ENCODE results near the gene TIAM1.

The TIAM1 gene

GRCh38 chr21:31115249-31115648 lies 228.8 kb downstream of the TIAM1 start:
- H3K27ac ChIP-seq = no peak overlapping the region
- TF ChIP-seq CTCF (IDR thresholded peaks at IDR 0.05) (no peak), ZFX (IDR thresholded peaks at IDR 0.05; ENCODE audit: borderline replicate concordance) (no peak)

- H3K27ac ChIP-seq = no peak overlapping the region
These were observed 233.0 kb downstream of the TIAM1 start for GRCh38 chr21:31111093-31111492.

GRCh38 chr21:31110430-31110829 lies 233.6 kb downstream of the TIAM1 start:
- TF ChIP-seq CTCF (IDR thresholded peaks at IDR 0.05) = no peak
- TF ChIP-seq ZFX (IDR thresholded peaks at IDR 0.05; ENCODE audit: borderline replicate concordance) = no peak
- no peak overlapping the region for H3K27ac ChIP-seq

More at GRCh38 chr21:31111093-31111492, 233.0 kb downstream of the TIAM1 start:
- TF ChIP-seq ZFX (IDR thresholded peaks at IDR 0.05; ENCODE audit: borderline replicate concordance) = no peak
- TF ChIP-seq CTCF (IDR thresholded peaks at IDR 0.05) = no peak

GRCh38 chr21:31107871-31108270 lies 236.2 kb downstream of the TIAM1 start:
- no peak overlapping the region for H3K27ac ChIP-seq
- TF ChIP-seq ZFX (IDR thresholded peaks at IDR 0.05; ENCODE audit: borderline replicate concordance) (no peak), CTCF (IDR thresholded peaks at IDR 0.05) (no peak)

- H3K27ac ChIP-seq = no peak overlapping the region
- TF ChIP-seq CTCF (IDR thresholded peaks at IDR 0.05) (no peak), ZFX (IDR thresholded peaks at IDR 0.05; ENCODE audit: borderline replicate concordance) (no peak)
These were observed 236.8 kb downstream of the TIAM1 start for GRCh38 chr21:31107176-31107785.

GRCh38 chr21:31103571-31104265 lies 240.3 kb downstream of the TIAM1 start:
- H3K27ac ChIP-seq = no peak overlapping the region
- TF ChIP-seq ZFX (IDR thresholded peaks at IDR 0.05; ENCODE audit: borderline replicate concordance) (no peak), CTCF (IDR thresholded peaks at IDR 0.05) (no peak)

GRCh38 chr21:31103163-31103562 lies 240.9 kb downstream of the TIAM1 start:
- TF ChIP-seq CTCF (IDR thresholded peaks at IDR 0.05) = no peak
- TF ChIP-seq ZFX (IDR thresholded peaks at IDR 0.05; ENCODE audit: borderline replicate concordance) = no peak
- no peak overlapping the region for H3K27ac ChIP-seq
